ENCODE data around the gene ZNF816.

The ZNF816 gene

GRCh38 chr19:53004242-53004641, 41.6 kb upstream of the ZNF816 start:
- no peak for DNase-seq (ENCODE audit: low read depth)
- no peak for TF ChIP-seq CTCF (IDR thresholded peaks at IDR 0.05; ENCODE audit: low read depth, low read length, missing control alignments)
- no peak overlapping the region for H3K4me3 ChIP-seq (ENCODE audit: low read depth, low read length)

GRCh38 chr19:53002479-53002878, 39.8 kb upstream of the ZNF816 start:
- no peak for DNase-seq (ENCODE audit: low read depth)
- no peak overlapping the region for H3K4me3 ChIP-seq (ENCODE audit: low read depth, low read length)
- in situ Hi-C loops (cut with HindIII; ENCODE audit: low sequenced_read_pairs) = no loop called here
- no peak for TF ChIP-seq CTCF (IDR thresholded peaks at IDR 0.05; ENCODE audit: low read depth, low read length, missing control alignments)

More at GRCh38 chr19:53004242-53004641, 41.6 kb upstream of the ZNF816 start:
- in situ Hi-C loops (cut with HindIII; ENCODE audit: low sequenced_read_pairs) = no loop called here

GRCh38 chr19:52997975-52998374, 35.3 kb upstream of the ZNF816 start:
- no peak for DNase-seq (ENCODE audit: low read depth)
- TF ChIP-seq CTCF (IDR thresholded peaks at IDR 0.05; ENCODE audit: low read depth, low read length, missing control alignments) = no peak
- H3K4me3 ChIP-seq (ENCODE audit: low read depth, low read length) = no peak overlapping the region
- in situ Hi-C loops (cut with HindIII; ENCODE audit: low sequenced_read_pairs) = no loop called here

- in situ Hi-C loops (cut with HindIII; ENCODE audit: low sequenced_read_pairs) = no loop called here
- TF ChIP-seq CTCF (IDR thresholded peaks at IDR 0.05; ENCODE audit: low read depth, low read length, missing control alignments) = no peak
- no peak for DNase-seq (ENCODE audit: low read depth)
- no peak overlapping the region for H3K4me3 ChIP-seq (ENCODE audit: low read depth, low read length)
Observed at GRCh38 chr19:52995711-52996110, 33.0 kb upstream of the ZNF816 start.

- DNase-seq (ENCODE audit: low read depth) = peak; percentile 49
- TF ChIP-seq CTCF (IDR thresholded peaks at IDR 0.05; ENCODE audit: low read depth, low read length, missing control alignments) = peak; percentile 45
- in situ Hi-C loops (cut with HindIII; ENCODE audit: low sequenced_read_pairs) = no loop called here
- H3K4me3 ChIP-seq (ENCODE audit: low read depth, low read length) = peak overlapping the region; percentile 44
Observed at GRCh38 chr19:52993342-52994178, 30.9 kb upstream of the ZNF816 start.

- no peak for DNase-seq (ENCODE audit: low read depth)
- no peak for TF ChIP-seq CTCF (IDR thresholded peaks at IDR 0.05; ENCODE audit: low read depth, low read length, missing control alignments)
- in situ Hi-C loops (cut with HindIII; ENCODE audit: low sequenced_read_pairs) = no loop called here
Observed at GRCh38 chr19:52992109-52993004, 29.7 kb upstream of the ZNF816 start.

More at GRCh38 chr19:52992109-52993004, 29.7 kb upstream of the ZNF816 start:
- H3K4me3 ChIP-seq (ENCODE audit: low read depth, low read length) = peak overlapping the region; percentile 44
